ENCODE results near the gene ATP10D.
"Not testable (repeated sequence)": the region's sequence is repeated elsewhere in the genome, so short reads cannot be mapped to it uniquely, and the experiment has no call there.

ATP10D gene

DNA sequence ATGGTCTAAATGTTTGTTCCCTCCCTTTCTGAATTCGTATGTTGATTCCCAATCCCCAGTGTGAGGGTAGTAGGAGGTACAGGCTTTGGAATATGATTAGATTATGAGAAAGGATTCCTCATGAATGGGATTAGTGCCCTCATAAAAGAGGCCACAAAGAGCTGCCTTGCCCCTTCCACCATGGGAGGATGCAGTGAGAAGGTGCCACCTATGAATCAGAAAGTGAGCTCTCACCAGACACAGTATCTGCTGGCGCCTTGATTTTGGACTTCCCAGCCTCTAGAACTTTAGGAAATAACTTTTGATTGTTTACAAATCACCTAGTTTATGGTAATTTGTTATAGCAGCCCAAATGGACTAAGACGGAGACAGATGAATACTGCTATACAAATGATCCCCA is 3.6 kb downstream of the ATP10D start:
- no peak for DNase-seq

DNA sequence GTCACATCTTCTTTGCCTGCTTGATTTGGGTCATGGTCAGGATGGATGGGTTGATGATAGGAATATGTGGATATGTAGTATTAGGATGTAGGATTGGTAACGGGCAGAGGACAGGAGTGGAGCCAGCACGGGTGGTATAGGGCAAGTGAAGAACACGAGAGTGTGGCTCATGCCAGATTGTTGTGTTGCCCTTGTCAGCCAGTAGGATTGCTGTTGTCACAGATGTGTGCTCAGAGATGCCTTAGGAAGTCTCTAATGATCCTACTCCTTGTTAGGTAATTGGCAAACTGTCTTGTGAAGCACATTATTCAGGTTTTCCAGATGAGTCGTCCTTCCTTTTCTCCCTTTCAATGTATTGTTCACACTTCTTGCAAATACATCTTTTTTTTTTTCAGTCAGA is 5.5 kb downstream of the ATP10D start:
- peak in 1 of 5 donors; percentile 4 for DNase-seq

DNA sequence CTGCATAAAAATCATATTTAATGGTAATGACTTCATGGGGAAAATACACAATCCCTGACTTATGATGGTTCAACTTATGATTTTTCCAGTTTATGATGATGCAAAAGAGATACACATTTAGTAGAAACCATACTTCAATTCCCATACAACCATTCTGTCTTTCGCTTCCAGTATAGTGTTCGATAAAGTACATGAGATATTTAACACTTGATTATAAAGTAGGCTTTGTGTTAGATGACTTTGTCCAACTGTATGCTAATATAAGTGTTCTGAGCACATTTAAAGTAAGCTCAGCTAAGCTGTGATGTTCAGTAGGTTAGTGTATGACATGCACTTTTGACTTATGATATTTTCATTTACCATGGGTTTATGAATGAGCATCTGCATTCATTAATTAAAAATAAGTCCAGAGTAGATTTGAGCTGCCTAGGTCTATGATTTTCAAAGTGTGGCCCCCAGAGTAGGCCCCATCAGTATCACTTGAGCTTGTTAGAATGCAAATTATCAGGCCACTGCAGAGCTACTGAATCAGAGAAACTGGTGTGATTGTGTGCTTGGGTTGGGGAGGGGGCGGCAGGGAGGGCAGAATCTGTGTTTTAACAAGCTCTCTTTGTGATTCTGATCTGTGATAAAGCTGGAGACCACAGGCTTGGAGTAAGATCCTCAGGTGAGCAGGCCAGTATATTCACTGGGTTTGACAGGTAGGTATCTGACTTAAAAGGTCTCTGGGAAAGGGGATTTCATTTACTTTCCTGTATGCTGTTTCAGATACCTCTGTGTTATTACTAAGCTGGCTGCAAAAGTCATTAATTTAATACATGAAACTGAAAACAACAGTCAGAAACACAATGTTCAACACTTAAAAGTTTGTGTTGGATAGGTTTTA is 8.4 kb downstream of the ATP10D start:
- no peak for DNase-seq

GRCh38 chr4:47494124-47494430 is 9.0 kb downstream of the ATP10D start:
- DNase-seq: no peak

- no peak for DNase-seq
These were observed 13.8 kb downstream of the ATP10D start for GRCh38 chr4:47498899-47499298.

- no peak for DNase-seq
These were observed 14.6 kb downstream of the ATP10D start for GRCh38 chr4:47499700-47500099.

DNA sequence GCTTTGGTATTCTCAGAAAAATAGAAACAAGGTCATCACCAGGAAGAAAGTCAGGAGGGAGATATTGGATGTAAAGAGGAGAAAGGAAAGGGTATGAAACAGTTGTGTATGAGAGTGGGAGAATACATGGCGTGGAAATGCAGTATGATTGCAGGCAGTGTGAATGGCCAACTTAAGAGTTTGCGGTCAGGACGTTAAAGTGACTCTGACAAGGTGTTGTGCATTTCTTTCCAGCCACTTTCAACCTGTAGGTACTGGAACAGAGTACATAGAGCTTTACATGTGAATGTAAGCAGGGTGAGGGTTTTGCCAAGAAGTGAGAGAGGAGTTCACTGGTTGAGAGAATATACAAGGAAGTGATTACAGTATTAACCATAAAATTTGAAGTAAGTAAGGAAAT is 15.7 kb downstream of the ATP10D start:
- no peak for DNase-seq

DNA sequence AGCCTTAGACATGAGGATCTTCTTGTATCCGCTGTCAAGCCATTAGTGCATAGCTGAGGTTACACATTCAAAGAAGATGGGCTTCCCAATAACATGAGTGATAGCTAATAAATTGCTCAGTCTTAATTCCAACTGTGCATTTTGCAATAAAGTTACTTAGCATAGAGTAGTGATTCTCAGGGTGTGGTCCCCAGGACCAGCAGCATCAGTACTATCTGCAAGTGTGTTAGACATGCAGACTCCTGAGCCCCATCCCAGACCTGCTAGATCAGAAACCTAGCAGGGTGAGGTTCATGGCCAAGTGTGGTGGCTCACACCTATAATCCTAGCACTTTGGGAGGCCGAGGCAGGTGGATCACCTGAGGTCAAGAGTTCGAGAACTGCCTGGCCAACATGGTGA is 20.1 kb downstream of the ATP10D start:
- DNase-seq: no peak

- no peak for DNase-seq
These were observed 20.6 kb downstream of the ATP10D start for GRCh38 chr4:47505666-47506065.

DNA sequence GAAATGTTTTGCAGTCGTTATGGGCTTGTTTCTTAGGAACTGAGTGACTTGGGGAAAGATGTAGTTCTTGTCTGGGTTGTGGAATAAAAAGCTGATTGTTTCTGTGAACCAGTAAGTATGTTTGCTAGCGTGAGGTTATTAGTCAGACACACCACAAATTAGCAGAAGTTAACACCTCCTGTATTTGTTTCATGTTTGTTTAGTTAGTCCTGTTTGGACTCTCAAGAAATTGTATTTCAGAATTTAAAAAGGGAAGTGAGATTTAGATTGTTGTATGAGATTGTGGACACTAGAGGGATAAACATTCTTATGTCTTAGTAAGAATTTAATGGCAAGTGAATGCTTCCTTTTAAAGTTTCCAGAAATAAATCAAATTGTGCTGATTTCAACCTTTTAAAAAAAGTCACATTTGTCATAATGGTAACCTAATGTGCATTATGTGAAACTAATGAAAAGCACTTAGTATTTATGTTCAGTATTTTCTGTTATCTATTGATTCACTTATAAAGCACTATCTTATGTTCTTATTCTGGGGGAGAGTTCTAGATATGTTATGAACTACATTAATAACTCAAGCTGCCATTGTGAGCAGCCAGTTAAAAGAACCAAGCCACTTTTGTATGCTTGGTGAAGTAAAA is 25.6 kb downstream of the ATP10D start:
- no peak for DNase-seq

- no peak for DNase-seq
These were observed 28.4 kb downstream of the ATP10D start for GRCh38 chr4:47513461-47513860.

DNA sequence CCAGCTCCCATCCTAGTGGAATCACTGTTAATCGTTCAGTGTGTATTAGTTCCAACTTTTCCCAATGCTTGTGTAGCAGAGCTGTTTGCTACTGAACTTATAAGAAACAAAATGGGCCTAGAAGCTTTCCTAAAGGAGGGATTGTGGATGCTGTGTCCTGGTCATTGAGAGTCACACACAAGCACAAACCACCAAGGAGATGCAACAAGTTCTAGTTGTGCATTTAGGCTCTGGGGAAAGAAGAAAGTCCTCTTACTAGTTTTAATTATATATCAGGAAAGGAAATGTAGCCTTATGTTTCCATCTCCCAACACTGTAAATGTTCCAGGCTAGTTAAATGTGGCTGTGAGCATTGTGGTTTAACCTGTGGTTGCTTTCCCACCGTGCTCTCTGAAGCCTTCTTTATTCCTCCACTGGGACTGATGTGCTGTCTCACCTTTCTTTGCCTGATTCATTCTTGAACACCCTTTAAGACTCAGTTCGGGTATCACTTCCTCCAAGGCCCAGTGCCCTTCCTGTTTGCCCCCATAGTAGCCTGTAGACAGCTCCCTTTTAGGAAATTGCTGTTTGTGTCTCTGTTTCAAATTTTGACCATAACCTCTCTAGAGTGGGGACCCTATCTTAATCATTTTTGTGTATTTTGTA is 34.3 kb downstream of the ATP10D start:
- DNase-seq: no peak

DNA sequence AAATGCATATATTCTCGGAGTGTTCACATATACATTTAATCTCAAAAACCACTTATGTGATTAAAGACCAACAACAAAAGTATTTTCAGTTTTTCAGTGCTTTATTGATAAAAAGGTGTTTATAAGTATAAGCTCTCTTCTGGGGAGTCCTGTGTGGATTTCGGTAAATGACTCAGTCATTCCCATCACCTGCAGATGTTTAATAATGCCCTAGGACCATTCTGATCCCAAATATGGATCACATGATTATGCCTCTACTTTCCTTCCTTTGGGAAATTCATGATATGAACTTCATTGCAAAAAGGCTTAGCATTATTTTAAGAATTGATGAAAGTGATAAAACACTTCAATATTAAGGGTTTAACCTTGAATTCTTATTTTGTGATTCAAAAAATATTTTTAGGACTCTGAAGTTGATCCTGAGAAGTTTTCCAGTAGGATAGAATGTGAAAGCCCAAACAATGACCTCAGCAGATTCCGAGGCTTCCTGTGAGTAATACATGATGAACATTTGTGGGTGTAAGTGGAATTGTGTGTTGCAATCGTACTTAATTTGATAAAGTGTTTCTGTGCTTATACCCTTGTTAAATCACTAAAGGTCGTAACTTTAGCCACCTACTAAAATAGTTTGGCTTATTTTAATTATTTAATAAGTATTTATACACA is 40.2 kb downstream of the ATP10D start:
- DNase-seq: no peak

DNA sequence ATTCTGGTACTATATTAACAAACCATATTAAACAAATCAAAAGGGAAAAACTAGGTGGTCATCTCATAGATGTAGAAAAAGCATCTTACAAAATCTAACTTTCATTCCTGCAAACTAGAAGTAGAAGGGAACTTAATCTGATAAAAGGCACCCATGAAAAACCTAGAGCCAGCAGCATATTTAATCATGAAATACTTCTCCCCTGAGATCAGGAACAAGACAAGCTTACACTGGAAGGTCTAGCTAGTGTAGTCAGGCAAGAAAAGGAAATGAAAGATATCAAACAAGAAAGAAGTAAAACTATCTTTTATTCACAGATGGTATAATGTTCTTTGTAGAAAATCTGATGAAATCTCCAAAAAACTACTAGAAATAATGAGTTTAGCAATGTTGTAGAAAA is 41.2 kb downstream of the ATP10D start:
- DNase-seq: no peak

- DNase-seq: not testable (repeated sequence)
These were observed 43.6 kb downstream of the ATP10D start for GRCh38 chr4:47528646-47529045.

GRCh38 chr4:47530801-47531200 is 45.7 kb downstream of the ATP10D start:
- DNase-seq: no peak

- peak in 4 of 5 donors; percentile 3 to 84 (median 14) for DNase-seq
These were observed 46.3 kb downstream of the ATP10D start for GRCh38 chr4:47531241-47531953.

- DNase-seq: no peak
These were observed 46.9 kb downstream of the ATP10D start for GRCh38 chr4:47531954-47532321.

GRCh38 chr4:47532658-47533057 is 47.6 kb downstream of the ATP10D start:
- DNase-seq: no peak

DNA sequence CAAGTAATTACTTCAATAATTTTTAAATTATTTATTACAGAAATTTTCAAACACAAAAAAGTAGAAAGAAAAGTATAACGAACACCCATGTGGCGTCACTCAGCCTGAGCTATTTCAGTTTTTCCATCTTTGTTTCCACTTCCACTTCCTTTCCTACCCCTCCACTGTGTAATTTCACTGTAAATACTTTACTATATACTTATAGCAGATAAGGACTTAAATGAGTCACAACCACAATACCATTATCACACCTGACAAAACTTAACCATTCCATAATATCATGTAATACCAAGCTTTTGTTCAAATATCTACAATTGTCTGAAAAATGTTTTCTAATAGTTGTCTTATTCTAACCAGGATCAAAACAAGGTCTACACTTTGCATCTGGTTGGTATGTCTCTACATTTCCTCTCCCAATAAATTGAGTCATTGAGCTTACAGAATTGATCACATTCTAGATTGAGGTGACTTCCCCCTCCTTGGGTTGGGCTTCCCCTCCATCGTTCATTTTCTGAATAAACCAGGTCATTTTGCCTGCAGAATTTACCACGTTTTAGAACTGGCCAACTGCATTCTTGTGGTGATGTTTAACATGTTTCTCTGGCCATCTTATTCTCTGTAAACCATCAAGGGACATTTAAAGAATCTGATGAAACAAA is 48.7 kb downstream of the ATP10D start:
- peak in 1 of 5 donors; percentile 27 for DNase-seq

- no peak for DNase-seq
These were observed 49.7 kb downstream of the ATP10D start for GRCh38 chr4:47534772-47535171.

- no peak for DNase-seq
These were observed 50.6 kb downstream of the ATP10D start for GRCh38 chr4:47535567-47536147.
